CD1c-positive myeloid dendritic cell (primary cell): Measurements from ENCODE around the gene POC5.
"Not testable (repeated sequence)": the region's sequence is repeated elsewhere in the genome, so short reads cannot be mapped to it uniquely, and the experiment has no call there.

ENCODE experiments used
- DNase-seq: peaks from one replicate; pipeline ENCODE4 v3.0.0-alpha.2; 2016; ENCODE audit errors: extremely low spot score

POC5 gene

GRCh38 chr5:75717082-75717922 lies at the start of gene POC5:
TSS of gene POC5 (minus strand) at chr5:75717437. CDS start at chr5:75712937, 4,500 bp downstream.
- peak; percentile 99 for DNase-seq

GRCh38 chr5:75758116-75758515 lies 40.9 kb upstream of the POC5 start:
- no peak for DNase-seq

GRCh38 chr5:75756981-75757380 lies 39.7 kb upstream of the POC5 start:
- DNase-seq: no peak

GRCh38 chr5:75756211-75756610 lies 39.0 kb upstream of the POC5 start:
- no peak for DNase-seq

GRCh38 chr5:75753182-75753581 lies 35.9 kb upstream of the POC5 start:
- DNase-seq: no peak

- DNase-seq: no peak
Observed at GRCh38 chr5:75744355-75744754, 27.1 kb upstream of the POC5 start.

GRCh38 chr5:75736273-75736672 lies 19.0 kb upstream of the POC5 start:
- no peak for DNase-seq

- no peak for DNase-seq
Observed at GRCh38 chr5:75734913-75735789, 17.9 kb upstream of the POC5 start.

- no peak for DNase-seq
Observed at GRCh38 chr5:75733767-75734166, 16.5 kb upstream of the POC5 start.

GRCh38 chr5:75731515-75731914 lies 14.3 kb upstream of the POC5 start:
- not testable (repeated sequence) for DNase-seq

GRCh38 chr5:75729321-75729720 lies 12.1 kb upstream of the POC5 start:
- no peak for DNase-seq

GRCh38 chr5:75727931-75728330 lies 10.7 kb upstream of the POC5 start:
- no peak for DNase-seq

- not testable (repeated sequence) for DNase-seq
Observed at GRCh38 chr5:75726224-75726623, 9.0 kb upstream of the POC5 start.

GRCh38 chr5:75723378-75723777 lies 6.1 kb upstream of the POC5 start:
- DNase-seq: no peak

- DNase-seq: no peak
Observed at GRCh38 chr5:75721573-75721972, 4.3 kb upstream of the POC5 start.

GRCh38 chr5:75720882-75721281 lies 3.6 kb upstream of the POC5 start:
- no peak for DNase-seq

GRCh38 chr5:75716715-75717081 lies 539 bp downstream of the POC5 start:
- DNase-seq: no peak

GRCh38 chr5:75712091-75712490 lies 5.1 kb downstream of the POC5 start:
- DNase-seq: no peak

- no peak for DNase-seq
Observed at GRCh38 chr5:75711151-75711550, 6.1 kb downstream of the POC5 start.

GRCh38 chr5:75710637-75711036 lies 6.6 kb downstream of the POC5 start:
- peak; percentile 33 for DNase-seq

- no peak for DNase-seq
Observed at GRCh38 chr5:75707911-75708509, 9.2 kb downstream of the POC5 start.

- no peak for DNase-seq
Observed at GRCh38 chr5:75706775-75707174, 10.5 kb downstream of the POC5 start.
